Erythroblast (primary cell): Measurements from ENCODE around the gene TBC1D3L.
"Not testable (repeated sequence)": the region's sequence is repeated elsewhere in the genome, so short reads cannot be mapped to it uniquely, and the experiment has no call there.

Source experiments
- GATA1 ChIP-seq: IDR thresholded peaks from 2 replicates; pipeline ENCODE4 v1.6.1; 2011; ENCODE audit warnings: low read depth, mild to moderate bottlenecking, control low read depth, low read length, moderate library complexity
- POLR2A ChIP-seq: IDR thresholded peaks from 2 replicates; pipeline ENCODE4 v1.6.1; 2011; ENCODE audit warnings: mild to moderate bottlenecking, low read length

DNA sequence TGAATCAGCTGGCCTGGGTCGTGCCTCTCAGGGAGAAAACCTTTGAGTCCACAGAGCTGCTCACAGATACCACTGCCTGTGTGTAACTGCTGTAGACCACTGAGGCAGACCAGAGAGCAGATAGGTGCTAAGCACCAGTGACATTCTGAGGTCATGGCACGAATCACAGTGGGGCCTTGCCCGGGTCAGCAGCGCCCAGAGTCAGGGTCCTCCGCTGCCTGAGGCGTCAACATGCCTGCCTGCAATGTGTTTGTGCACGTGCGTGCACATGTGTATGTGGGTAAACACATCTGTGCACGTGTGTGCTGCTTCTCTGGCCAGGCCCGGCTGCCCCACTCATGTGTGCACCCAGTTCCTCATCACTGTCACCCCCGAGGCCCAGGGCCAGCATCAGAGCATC, at the start of gene TBC1D3L:
- TF ChIP-seq POLR2A, GATA1: not testable (repeated sequence)
